ENCODE results near the gene YAF2.

DNA sequence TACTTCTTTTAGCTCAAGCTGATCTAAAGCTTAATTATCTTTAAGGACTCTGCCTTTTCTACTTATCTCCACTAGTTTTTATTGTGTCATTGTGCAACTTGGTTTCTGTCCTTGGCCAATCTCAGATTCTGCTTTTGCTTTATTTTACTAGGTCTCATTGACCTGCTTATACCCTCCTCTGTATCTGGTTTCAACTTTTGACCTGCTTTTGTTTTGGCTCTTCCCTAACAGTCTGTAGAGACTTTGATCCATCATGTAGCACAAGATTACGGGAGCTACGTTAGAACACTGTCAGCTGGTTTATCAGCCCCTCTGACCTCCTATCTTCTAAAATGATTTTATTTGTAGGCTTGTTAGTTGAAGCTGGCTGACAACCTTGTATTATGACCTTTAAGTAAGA lies 44.2 kb upstream of the YAF2 start:
- TF ChIP-seq, protein P1, sequence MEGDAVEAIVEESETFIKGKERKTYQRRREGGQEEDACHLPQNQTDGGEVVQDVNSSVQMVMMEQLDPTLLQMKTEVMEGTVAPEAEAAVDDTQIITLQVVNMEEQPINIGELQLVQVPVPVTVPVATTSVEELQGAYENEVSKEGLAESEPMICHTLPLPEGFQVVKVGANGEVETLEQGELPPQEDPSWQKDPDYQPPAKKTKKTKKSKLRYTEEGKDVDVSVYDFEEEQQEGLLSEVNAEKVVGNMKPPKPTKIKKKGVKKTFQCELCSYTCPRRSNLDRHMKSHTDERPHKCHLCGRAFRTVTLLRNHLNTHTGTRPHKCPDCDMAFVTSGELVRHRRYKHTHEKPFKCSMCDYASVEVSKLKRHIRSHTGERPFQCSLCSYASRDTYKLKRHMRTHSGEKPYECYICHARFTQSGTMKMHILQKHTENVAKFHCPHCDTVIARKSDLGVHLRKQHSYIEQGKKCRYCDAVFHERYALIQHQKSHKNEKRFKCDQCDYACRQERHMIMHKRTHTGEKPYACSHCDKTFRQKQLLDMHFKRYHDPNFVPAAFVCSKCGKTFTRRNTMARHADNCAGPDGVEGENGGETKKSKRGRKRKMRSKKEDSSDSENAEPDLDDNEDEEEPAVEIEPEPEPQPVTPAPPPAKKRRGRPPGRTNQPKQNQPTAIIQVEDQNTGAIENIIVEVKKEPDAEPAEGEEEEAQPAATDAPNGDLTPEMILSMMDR (IDR thresholded peaks at IDR 0.05 in 8 of 11, conservative IDR thresholded peaks at IDR 0.05 in 3 of 11), result no peak
- TF ChIP-seq POLR2AphosphoS5 (IDR thresholded peaks at IDR 0.05), result no peak
